HepG2 (cell line): ENCODE results near the gene VSNL1. TPM values are rescaled to one million over a fixed set of nuclear protein-coding genes. Genes with fewer than 3 reads are reported as not detected.

Experiments
- ATF1 ChIP-seq: IDR thresholded peaks from 2 replicates; pipeline ENCODE4 v1.6.1; 2016; ENCODE audit warnings: mild to moderate bottlenecking, control low read depth
- BRCA1 ChIP-seq: sonication (generic); formaldehyde crosslinking; IDR thresholded peaks from 2 replicates; pipeline ENCODE4 v1.4.0; 2020; ENCODE audit warnings: missing genetic modification reagents
- FOXM1 ChIP-seq: sonication (generic); formaldehyde crosslinking; IDR thresholded peaks from 2 replicates; pipeline ENCODE4 v1.5.0; 2020; ENCODE audit warnings: missing genetic modification reagents
- HMG20A ChIP-seq: IDR thresholded peaks from 2 replicates; pipeline ENCODE4 v1.6.1; 2016; ENCODE audit warnings: borderline replicate concordance
- HNF1B ChIP-seq: sonication (generic); formaldehyde crosslinking; IDR thresholded peaks from 2 replicates; pipeline ENCODE4 v1.5.1; 2020; ENCODE audit warnings: mild to moderate bottlenecking, moderate library complexity, missing genetic modification reagents
- KDM3A ChIP-seq: IDR thresholded peaks from 2 replicates; pipeline ENCODE4 v1.6.1; 2018; ENCODE audit warnings: low read depth, missing compliant biosample characterization
- NPAS2 ChIP-seq: sonication (generic); formaldehyde crosslinking; IDR thresholded peaks from 2 replicates; pipeline ENCODE4 v1.8.0; 2022; ENCODE audit warnings: mild to moderate bottlenecking, missing genetic modification reagents, borderline replicate concordance
- RFX5 ChIP-seq: IDR thresholded peaks from 2 replicates; pipeline ENCODE4 v1.6.1; 2011; ENCODE audit warnings: low read depth, low read length, improper control_type of control experiment
- RXRB ChIP-seq: IDR thresholded peaks from 2 replicates; pipeline ENCODE4 v1.6.1; 2016; ENCODE audit warnings: borderline replicate concordance, missing genetic modification reagents, missing compliant biosample characterization
- SMC3 ChIP-seq: IDR thresholded peaks from 2 replicates; pipeline ENCODE4 v1.6.1; 2011; ENCODE audit warnings: low read length, improper control_type of control experiment
- SMYD3 ChIP-seq: sonication (generic); formaldehyde crosslinking; IDR thresholded peaks from 2 replicates; pipeline ENCODE4 v1.8.1; 2023; ENCODE audit warnings: mild to moderate bottlenecking, missing genetic modification reagents
- TFE3 ChIP-seq: IDR thresholded peaks from 2 replicates; pipeline ENCODE4 v1.6.1; 2016
- TSC22D2 ChIP-seq: sonication (generic); formaldehyde crosslinking; IDR thresholded peaks from 2 replicates; pipeline ENCODE4 v1.5.1; 2020; ENCODE audit warnings: missing genetic modification reagents, mild to moderate bottlenecking, borderline replicate concordance
- ZNF562 ChIP-seq: sonication (generic); formaldehyde crosslinking; IDR thresholded peaks from 2 replicates; pipeline ENCODE4 v1.8.0; 2022; ENCODE audit warnings: missing genetic modification reagents, borderline replicate concordance
- ZNF646 ChIP-seq: sonication (generic); formaldehyde crosslinking; IDR thresholded peaks from 2 replicates; pipeline ENCODE4 v1.9.0; 2021; ENCODE audit warnings: mild to moderate bottlenecking, missing genetic modification reagents
- ZNF704 ChIP-seq: sonication (generic); formaldehyde crosslinking; IDR thresholded peaks from 2 replicates; pipeline ENCODE4 v1.8.1; 2023; ENCODE audit warnings: mild to moderate bottlenecking, inconsistent platforms, moderate library complexity, missing genetic modification reagents, borderline replicate concordance
- ZNF713 ChIP-seq: sonication (generic); formaldehyde crosslinking; IDR thresholded peaks from 2 replicates; pipeline ENCODE4 v1.4.0; 2020; ENCODE audit warnings: mild to moderate bottlenecking, missing genetic modification reagents
- ZNF891 ChIP-seq: sonication (generic); formaldehyde crosslinking; IDR thresholded peaks from 2 replicates; pipeline ENCODE4 v1.5.0; 2020; ENCODE audit warnings: mild to moderate bottlenecking, missing genetic modification reagents
- ZSCAN12 ChIP-seq: sonication (generic); formaldehyde crosslinking; IDR thresholded peaks from 2 replicates; pipeline ENCODE4 v1.9.0; 2021; ENCODE audit warnings: mild to moderate bottlenecking, missing genetic modification reagents
- ZSCAN21 ChIP-seq: sonication (generic); formaldehyde crosslinking; IDR thresholded peaks from 2 replicates; pipeline ENCODE4 v1.8.0; 2022; ENCODE audit warnings: mild to moderate bottlenecking, missing genetic modification reagents, moderate library complexity, borderline replicate concordance
- polyA plus RNA-seq, 8 experiments: library from polyadenylated mRNA; depleted of rRNA in 3 of 8; stranded (reverse) in 7 of 8; unstranded in 1 of 8; fragments of >200 nt; fragmentation: Illumina TruSeq in 4 of 8; extraction: Trizol in 4 of 8; gene quantifications; 2 replicates each; pipeline versions ENCODE4 v1.2.1 to v1.2.3, GENCODE V29; 2011 to 2016; ENCODE audit warnings: low read depth in 4 of 8, missing spikeins in 1 of 8, mixed read lengths in 1 of 8; ENCODE audit not compliant: insufficient read depth in 1 of 8
- total RNA-seq, 5 experiments: library from RNA; depleted of rRNA; stranded (reverse); fragments of >200 nt; fragmentation: Illumina TruSeq; extraction: Trizol; gene quantifications; 2 replicates each; pipeline ENCODE4 v1.2.3, GENCODE V29; 2016; ENCODE audit warnings: low read depth in 1 of 5

The VSNL1 gene
- total and polyA plus RNA-seq, 2 of the 13 experiments (the other 11 are each of a cell fraction or from before 2014, with no cell fraction given): 63.2 to 95.9 TPM

GRCh38 chr2:17573085-17573803 is 32.7 kb downstream of the VSNL1 start (continued):
- TF ChIP-seq ZNF646 (CRISPR knock-in tag): no peak
- no peak for TF ChIP-seq RFX5
- TF ChIP-seq ZNF562 (CRISPR knock-in tag): no peak
- TF ChIP-seq ZNF713 (CRISPR knock-in tag): no peak
- no peak for TF ChIP-seq ZNF891 (CRISPR knock-in tag)
- no peak for TF ChIP-seq ZSCAN21 (CRISPR knock-in tag)
- TF ChIP-seq HMG20A: 0 out of 2 replicates have a peak, but pooled peaks have one; percentile 24
- TF ChIP-seq ATF1: no peak
- peak; percentile 80 for TF ChIP-seq SMC3
- no peak for TF ChIP-seq NPAS2 (CRISPR knock-in tag)
- TF ChIP-seq TSC22D2: no peak
- no peak for TF ChIP-seq BRCA1
- TF ChIP-seq ZSCAN12 (CRISPR knock-in tag): no peak
- TF ChIP-seq TFE3 (CRISPR knock-in tag): no peak
- TF ChIP-seq ZNF704: no peak
- no peak for TF ChIP-seq SMYD3 (CRISPR knock-in tag)
- TF ChIP-seq RXRB (CRISPR knock-in tag): 0 out of 2 replicates have a peak, but pooled peaks have one; percentile 16
- TF ChIP-seq FOXM1 (CRISPR knock-in tag): no peak
- TF ChIP-seq HNF1B (CRISPR knock-in tag): no peak
- TF ChIP-seq KDM3A (CRISPR knock-in tag): no peak
